Esophagus muscularis mucosa (tissue), 3 donors: ENCODE data around the gene TMEM135.

Experiments used
- CTCF ChIP-seq, 3 experiments: fragments of 200-600 bp in 2 of 3; fragments of 450-650 bp in 1 of 3; sonication (generic) in 2 of 3; IDR thresholded peaks; one replicate each; pipeline ENCODE4 v1.5.1; 2017 to 2019; ENCODE audit warnings: antibody characterized with exemption in 3 of 3, mild to moderate bottlenecking in 2 of 3, moderate library complexity in 1 of 3
- POLR2A ChIP-seq: fragments of 450-650 bp; IDR thresholded peaks from one replicate; pipeline ENCODE4 v1.6.1; 2017; ENCODE audit warnings: antibody characterized with exemption, moderate library complexity, mild to moderate bottlenecking, low read depth
- POLR2AphosphoS5 ChIP-seq, 2 donors: sonication (generic); formaldehyde crosslinking; IDR thresholded peaks; one replicate each; pipeline ENCODE4 v1.6.1; 2017; ENCODE audit warnings: antibody characterized with exemption in 2 of 2

DNA sequence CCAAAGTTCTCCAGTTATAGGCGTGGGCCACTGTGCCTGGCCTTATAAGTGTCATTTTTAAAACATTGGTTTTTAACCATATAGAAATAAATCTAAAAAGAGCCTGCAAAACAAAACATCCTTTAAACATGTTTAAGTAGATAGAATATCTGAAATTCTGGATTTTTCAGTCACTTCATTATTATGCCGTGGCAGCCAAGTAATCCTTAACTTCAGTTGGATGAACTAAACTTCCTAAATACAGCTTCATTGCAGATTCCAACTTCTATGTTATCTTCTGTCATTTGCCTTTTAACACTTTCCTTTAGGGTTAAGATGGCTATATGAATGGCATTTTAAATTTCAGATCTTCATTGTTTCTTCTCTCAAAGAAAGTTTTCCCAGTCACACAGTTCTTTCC lies 291.4 kb downstream of the TMEM135 start:
- TF ChIP-seq CTCF (IDR thresholded peaks at IDR 0.05) (no peak), POLR2A (no peak), POLR2AphosphoS5 (IDR thresholded peaks at IDR 0.05) (no peak)
